MCF 10A (cell line): ENCODE measurements around the gene TECR. TPM values are rescaled to one million over a fixed set of nuclear protein-coding genes. Genes with fewer than 3 reads are reported as not detected.
A peak's percentile ranks its signal among the peaks of the same experiment; 100 is the strongest.

Experiments
- BruUV-seq: library from RNA; stranded (reverse); fragments of 400-500 nt; replicated peaks from 2 replicates; lab custom pipeline; 2021; lab: Mats Ljungman, UMichigan
- CTCF ChIA-PET: fragments of 300-600 bp; sonication (Branson Sonifier 250); formaldehyde crosslinking; extraction: SDS; loops from one replicate; lab custom pipeline; 2021; ENCODE audit warnings: antibody characterized with exemption, inconsistent platforms; lab: Yijun Ruan, JAX
- POLR2A ChIA-PET: fragments of 300-600, 350-650 bp; sonication (Branson Sonifier 250); formaldehyde crosslinking; extraction: SDS; loops from one replicate; lab custom pipeline; 2020; ENCODE audit warnings: antibody characterized with exemption, inconsistent platforms; lab: Yijun Ruan, JAX
- DNase-seq: peaks from one replicate; pipeline ENCODE4 v3.0.0-alpha.2; 2018; ENCODE audit not compliant: unreplicated experiment
- H3K27ac Mint-ChIP-seq: one replicate; pipeline ENCODE4 v1.8.0; 2022; ENCODE audit warnings: mild to moderate bottlenecking, low read depth, mixed read lengths; ENCODE audit not compliant: unreplicated experiment
- H3K27me3 Mint-ChIP-seq: one replicate; pipeline ENCODE4 v1.8.0; 2022; ENCODE audit warnings: mixed read lengths; ENCODE audit not compliant: insufficient read depth, unreplicated experiment
- H3K36me3 Mint-ChIP-seq: one replicate; pipeline ENCODE4 v1.8.0; 2022; ENCODE audit warnings: mild to moderate bottlenecking, moderate library complexity, mixed read lengths; ENCODE audit not compliant: insufficient read depth, unreplicated experiment
- H3K4me1 Mint-ChIP-seq: one replicate; pipeline ENCODE4 v1.8.0; 2022; ENCODE audit warnings: mixed read lengths; ENCODE audit not compliant: insufficient read depth, unreplicated experiment
- H3K4me3 Mint-ChIP-seq: one replicate; pipeline ENCODE4 v1.8.0; 2022; ENCODE audit warnings: mild to moderate bottlenecking, moderate library complexity, mixed read lengths; ENCODE audit not compliant: unreplicated experiment
- H3K9me3 Mint-ChIP-seq: one replicate; pipeline ENCODE4 v1.8.0; 2022; ENCODE audit warnings: mixed read lengths; ENCODE audit not compliant: unreplicated experiment
- CTCF ChIP-seq: fragments of 200-600 bp; IDR thresholded peaks from one replicate; pipeline ENCODE4 v1.8.0; 2022; ENCODE audit warnings: antibody characterized with exemption, mild to moderate bottlenecking; ENCODE audit not compliant: unreplicated experiment
- intact Hi-C: fragments of 100-400 bp; cut with micrococcal nuclease; formaldehyde crosslinking; loops from 2 replicates; pipeline ENCODE4 v1.14.1; 2022
- total RNA-seq: library from RNA; stranded (reverse); gene quantifications from 2 replicates; pipeline ENCODE4 v1.2.3, GENCODE V29; 2022

The TECR gene
- total RNA-seq, 1 experiment from 2014 or later: 106 TPM

GRCh38 chr19:14571695-14572490, 42.5 kb downstream of the TECR start, which contains the start of gene NDUFB7:
NDUFB7 (minus strand) TSS chr19:14572066; CDS start chr19:14572000, 66 bp downstream.
- TF ChIP-seq CTCF: peak; percentile 60
- Mint-ChIP-seq H3K27me3 (no peaks in the 10 kb centered on the region), H3K4me3 (peak within 1 kb of the TSS; percentile 94), H3K9me3 (no peaks in the 10 kb centered on the region), H3K27ac (peak within 1 kb of the TSS; percentile 78), H3K36me3 (no peaks in the 10 kb centered on the region), H3K4me1 (peaks cover 11% of the 10 kb centered on the region)
- BruUV-seq: TSS peak; percentile 62
- intact Hi-C loops: loop anchor here (5.0 kb wide), 2 partner anchors 300 to 455 kb away; no protein-coding TSS in a partner anchor
- peak; percentile 96 for DNase-seq
- CTCF ChIA-PET: interaction anchor here (0.6 to 6.3 kb wide), 12 partner anchors 10 to 440 kb away, joined by 3 to 146 read pairs (median 4); partner anchors contain the start of genes ASF1B, OR7A17 and ZNF333
- POLR2A ChIA-PET: interaction anchor here (0.6 to 4.0 kb wide), 12 partner anchors 10 to 553 kb away, joined by 3 to 41 read pairs (median 5); partner anchors contain the start of genes ASF1B, DNAJB1 and ZNF333

GRCh38 chr19:14575428-14575980, 46.1 kb downstream of the TECR start:
- Mint-ChIP-seq H3K9me3 (no peaks in the 10 kb centered on the region), H3K4me3 (no peak overlapping the region), H3K27ac (no peak overlapping the region), H3K4me1 (peaks cover 5% of the 10 kb centered on the region), H3K27me3 (no peaks in the 10 kb centered on the region), H3K36me3 (no peaks in the 10 kb centered on the region)
- intact Hi-C loops: loop anchor here (2.0 kb wide), 1 partner anchor 209 kb away; no protein-coding TSS in a partner anchor
- CTCF ChIA-PET: interaction anchor here (1.0 to 6.3 kb wide), 5 partner anchors 14 to 312 kb away, joined by 6 to 146 read pairs (median 11); partner anchors contain the start of genes OR7A17 and ZNF333
- no peak for DNase-seq
- no peak for TF ChIP-seq CTCF
- BruUV-seq: no TSS peak
- POLR2A ChIA-PET: no interaction called here

GRCh38 chr19:14576363-14576762, 47.0 kb downstream of the TECR start:
- peaks cover 5% of the 10 kb centered on the region for H3K4me1 Mint-ChIP-seq
- no peaks in the 10 kb centered on the region for H3K36me3 Mint-ChIP-seq
- no peak for TF ChIP-seq CTCF
- intact Hi-C loops: no loop called here
- no peaks in the 10 kb centered on the region for H3K27me3 Mint-ChIP-seq
- no peak for DNase-seq
- H3K9me3 Mint-ChIP-seq: no peaks in the 10 kb centered on the region
- CTCF ChIA-PET: interaction anchor here (0.6 to 6.3 kb wide), 5 partner anchors 37 to 1292 kb away, joined by 3 to 146 read pairs (median 6); partner anchors contain the start of genes OR7A17 and ZNF333
- POLR2A ChIA-PET: no interaction called here
- no peak overlapping the region for H3K27ac Mint-ChIP-seq
- no TSS peak for BruUV-seq
- H3K4me3 Mint-ChIP-seq: no peak overlapping the region

- POLR2A ChIA-PET: no interaction called here
- Mint-ChIP-seq H3K4me3 (no peak overlapping the region), H3K27ac (no peak overlapping the region), H3K9me3 (no peaks in the 10 kb centered on the region), H3K36me3 (no peaks in the 10 kb centered on the region), H3K4me1 (peaks cover 5% of the 10 kb centered on the region), H3K27me3 (no peaks in the 10 kb centered on the region)
- CTCF ChIA-PET: interaction anchor here (0.6 kb wide), 1 partner anchor 706 kb away, joined by 3 read pairs; no protein-coding TSS in a partner anchor
- TF ChIP-seq CTCF: no peak
- BruUV-seq: no TSS peak
- no peak for DNase-seq
- intact Hi-C loops: no loop called here
Measured at GRCh38 chr19:14577264-14577663, 47.9 kb downstream of the TECR start.
